HepG2 (cell line): ENCODE measurements around the gene CTDSP2. TPM values are rescaled to one million over a fixed set of nuclear protein-coding genes. Genes with fewer than 3 reads are reported as not detected.

Experiments
- BHLHE40 ChIP-seq: IDR thresholded peaks from 2 replicates; pipeline ENCODE4 v1.6.1; 2011; ENCODE audit warnings: low read length, improper control_type of control experiment
- ELF3 ChIP-seq: IDR thresholded peaks from 2 replicates; pipeline ENCODE4 v1.6.1; 2016; ENCODE audit warnings: missing genetic modification reagents, missing compliant biosample characterization
- FOXK2 ChIP-seq: fragments of 450-650 bp; IDR thresholded peaks from 2 replicates; pipeline ENCODE4 v1.6.1; 2016
- GZF1 ChIP-seq: sonication (generic); formaldehyde crosslinking; IDR thresholded peaks from 2 replicates; pipeline ENCODE4 v1.5.1; 2020; ENCODE audit warnings: mild to moderate bottlenecking, missing genetic modification reagents
- MAZ ChIP-seq, 2 experiments: sonication (generic) in 1 of 2; formaldehyde crosslinking in 1 of 2; IDR thresholded peaks; 2 replicates each; pipeline versions ENCODE4 v1.5.0 to v1.6.1; 2012 to 2020; ENCODE audit warnings: low read depth in 2 of 2, mild to moderate bottlenecking in 2 of 2, borderline replicate concordance in 1 of 2, improper control_type of control experiment in 1 of 2, low read length in 1 of 2, missing genetic modification reagents in 1 of 2, moderate library complexity in 1 of 2
- MLLT10 ChIP-seq: sonication (generic); formaldehyde crosslinking; IDR thresholded peaks from 2 replicates; pipeline ENCODE4 v1.4.0; 2020; ENCODE audit warnings: missing genetic modification reagents
- MXI1 ChIP-seq: IDR thresholded peaks from 3 replicates; pipeline ENCODE4 v1.6.1; 2012; ENCODE audit warnings: low read depth, low read length, inconsistent platforms, borderline replicate concordance
- MYC ChIP-seq: sonication (generic); formaldehyde crosslinking; IDR thresholded peaks from 2 replicates; pipeline ENCODE4 v1.9.0; 2021; ENCODE audit warnings: missing genetic modification reagents, borderline replicate concordance
- NBN ChIP-seq: fragments of 450-650 bp; conservative IDR thresholded peaks from 2 replicates; pipeline ENCODE4 v1.6.1; 2017
- RBM39 ChIP-seq: fragments of 200-400 bp; formaldehyde crosslinking; IDR thresholded peaks from one replicate; pipeline ENCODE4 v1.6.1; 2018; ENCODE audit warnings: antibody characterized with exemption, mild to moderate bottlenecking, low read depth, low read length; ENCODE audit not compliant: poor library complexity, severe bottlenecking
- SIN3B ChIP-seq: fragments of 150-350 bp; IDR thresholded peaks from 2 replicates; pipeline ENCODE4 v1.6.1; 2014; ENCODE audit warnings: low read length
- SNAPC2 ChIP-seq: sonication (generic); formaldehyde crosslinking; IDR thresholded peaks from 2 replicates; pipeline ENCODE4 v1.8.1; 2022; ENCODE audit warnings: mild to moderate bottlenecking, missing genetic modification reagents
- SP4 ChIP-seq: sonication (generic); formaldehyde crosslinking; IDR thresholded peaks from 2 replicates; pipeline ENCODE4 v1.8.1; 2023; ENCODE audit warnings: mild to moderate bottlenecking, missing genetic modification reagents
- SRSF9 ChIP-seq: fragments of 200-400 bp; formaldehyde crosslinking; IDR thresholded peaks from 2 replicates; pipeline ENCODE4 v1.6.1; 2018; ENCODE audit warnings: borderline replicate concordance, mild to moderate bottlenecking, low read depth, low read length; ENCODE audit not compliant: insufficient read depth, poor library complexity, severe bottlenecking
- ZBTB7B ChIP-seq: sonication (generic); formaldehyde crosslinking; IDR thresholded peaks from 2 replicates; pipeline ENCODE4 v1.4.0; 2020; ENCODE audit warnings: missing genetic modification reagents
- ZFP90 ChIP-seq: sonication (generic); formaldehyde crosslinking; IDR thresholded peaks from 2 replicates; pipeline ENCODE4 v1.8.0; 2022; ENCODE audit warnings: missing genetic modification reagents, mild to moderate bottlenecking, inconsistent platforms, borderline replicate concordance
- ZNF224 ChIP-seq: sonication (generic); formaldehyde crosslinking; IDR thresholded peaks from 2 replicates; pipeline ENCODE4 v1.5.0; 2020; ENCODE audit warnings: mild to moderate bottlenecking, missing genetic modification reagents
- ZNF543 ChIP-seq: sonication (generic); formaldehyde crosslinking; IDR thresholded peaks from 2 replicates; pipeline ENCODE4 v1.4.0; 2020; ENCODE audit warnings: mild to moderate bottlenecking, missing genetic modification reagents
- ZNF549 ChIP-seq: sonication (generic); formaldehyde crosslinking; IDR thresholded peaks from 2 replicates; pipeline ENCODE4 v1.5.0; 2020; ENCODE audit warnings: missing genetic modification reagents
- ZNF644 ChIP-seq: IDR thresholded peaks from 2 replicates; pipeline ENCODE4 v1.6.1; 2016; ENCODE audit warnings: low read depth
- polyA plus RNA-seq, 8 experiments: library from polyadenylated mRNA; depleted of rRNA in 3 of 8; stranded (reverse) in 7 of 8; unstranded in 1 of 8; fragments of >200 nt; fragmentation: Illumina TruSeq in 4 of 8; extraction: Trizol in 4 of 8; gene quantifications; 2 replicates each; pipeline versions ENCODE4 v1.2.1 to v1.2.3, GENCODE V29; 2011 to 2016; ENCODE audit warnings: low read depth in 4 of 8, missing spikeins in 1 of 8, mixed read lengths in 1 of 8; ENCODE audit not compliant: insufficient read depth in 1 of 8
- total RNA-seq, 5 experiments: library from RNA; depleted of rRNA; stranded (reverse); fragments of >200 nt; fragmentation: Illumina TruSeq; extraction: Trizol; gene quantifications; 2 replicates each; pipeline ENCODE4 v1.2.3, GENCODE V29; 2016; ENCODE audit warnings: low read depth in 1 of 5
- TF ChIP-seq, protein P1 (sequence below): sonication (generic); formaldehyde crosslinking; IDR thresholded peaks from 2 replicates; pipeline ENCODE4 v1.4.0; 2020; ENCODE audit warnings: missing genetic modification reagents, mild to moderate bottlenecking, borderline replicate concordance
- TF ChIP-seq, protein P2 (sequence below): IDR thresholded peaks from 2 replicates; pipeline ENCODE4 v1.6.1; 2018; ENCODE audit warnings: missing genetic modification reagents, mild to moderate bottlenecking, missing compliant biosample characterization
- TF ChIP-seq, protein P3 (sequence below): sonication (generic); formaldehyde crosslinking; IDR thresholded peaks from 2 replicates; pipeline ENCODE4 v1.5.1; 2020; ENCODE audit warnings: missing genetic modification reagents, mild to moderate bottlenecking, borderline replicate concordance

The CTDSP2 gene
- total and polyA plus RNA-seq, 2 of the 13 experiments (the other 11 are each of a cell fraction or from before 2014, with no cell fraction given), result 38.1 to 82.5 TPM

DNA sequence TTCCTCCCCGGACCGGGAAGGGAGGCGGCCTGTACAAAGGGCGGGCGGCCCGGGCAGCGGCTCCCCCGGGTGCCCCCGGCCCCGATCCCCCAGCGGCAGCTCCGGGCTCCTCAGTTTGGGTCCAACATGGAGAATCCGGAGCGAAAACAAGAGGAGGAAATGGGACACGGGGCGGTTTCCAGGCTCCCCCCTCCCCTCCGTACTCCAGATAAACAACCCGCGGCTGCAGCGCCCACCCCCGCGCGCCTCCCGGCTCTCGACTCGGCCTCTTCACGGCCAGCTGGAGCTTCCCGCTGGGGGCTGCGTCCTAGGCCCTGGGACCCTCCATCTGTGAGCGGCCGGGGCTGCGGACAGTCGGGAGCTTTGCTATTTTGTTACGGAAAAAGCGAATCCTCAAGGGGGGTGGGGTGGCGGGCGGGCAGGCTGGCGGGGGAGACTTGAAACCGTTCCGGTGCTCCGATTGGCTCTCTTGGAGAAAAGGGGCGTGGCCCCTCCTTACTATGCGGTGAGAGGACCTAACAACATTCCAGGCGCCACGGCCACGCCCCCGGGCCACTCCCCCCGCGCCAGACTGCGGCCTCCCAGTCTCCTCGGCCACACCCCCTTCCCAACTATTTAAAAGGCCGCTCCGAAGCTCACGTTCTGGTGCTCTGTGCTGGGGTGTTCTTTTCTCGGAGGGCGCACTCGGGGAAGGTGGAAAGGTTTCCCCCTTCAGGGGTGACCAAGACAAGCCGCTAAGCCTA lies at the start of gene CTDSP2 (continued):
- TF ChIP-seq, protein P1, sequence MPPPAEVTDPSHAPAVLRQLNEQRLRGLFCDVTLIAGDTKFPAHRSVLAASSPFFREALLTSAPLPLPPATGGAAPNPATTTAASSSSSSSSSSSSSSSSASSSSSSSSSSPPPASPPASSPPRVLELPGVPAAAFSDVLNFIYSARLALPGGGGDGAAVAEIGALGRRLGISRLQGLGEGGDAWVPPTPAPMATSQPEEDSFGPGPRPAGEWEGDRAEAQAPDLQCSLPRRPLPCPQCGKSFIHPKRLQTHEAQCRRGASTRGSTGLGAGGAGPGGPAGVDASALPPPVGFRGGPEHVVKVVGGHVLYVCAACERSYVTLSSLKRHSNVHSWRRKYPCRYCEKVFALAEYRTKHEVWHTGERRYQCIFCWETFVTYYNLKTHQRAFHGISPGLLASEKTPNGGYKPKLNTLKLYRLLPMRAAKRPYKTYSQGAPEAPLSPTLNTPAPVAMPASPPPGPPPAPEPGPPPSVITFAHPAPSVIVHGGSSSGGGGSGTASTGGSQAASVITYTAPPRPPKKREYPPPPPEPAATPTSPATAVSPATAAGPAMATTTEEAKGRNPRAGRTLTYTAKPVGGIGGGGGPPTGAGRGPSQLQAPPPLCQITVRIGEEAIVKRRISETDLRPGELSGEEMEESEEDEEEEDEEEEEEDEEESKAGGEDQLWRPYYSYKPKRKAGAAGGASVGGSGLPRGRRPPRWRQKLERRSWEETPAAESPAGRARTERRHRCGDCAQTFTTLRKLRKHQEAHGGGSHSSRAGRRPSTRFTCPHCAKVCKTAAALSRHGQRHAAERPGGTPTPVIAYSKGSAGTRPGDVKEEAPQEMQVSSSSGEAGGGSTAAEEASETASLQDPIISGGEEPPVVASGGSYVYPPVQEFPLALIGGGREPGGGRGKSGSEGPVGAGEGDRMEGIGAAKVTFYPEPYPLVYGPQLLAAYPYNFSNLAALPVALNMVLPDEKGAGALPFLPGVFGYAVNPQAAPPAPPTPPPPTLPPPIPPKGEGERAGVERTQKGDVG (CRISPR knock-in tag), result no peak
- no peak for TF ChIP-seq MLLT10 (CRISPR knock-in tag)
- TF ChIP-seq SP4 (CRISPR knock-in tag), result peak; percentile 69; the same call in 1 of the 2 replicates
- peak; percentile 54; the same call in 1 of the 3 replicates for TF ChIP-seq MXI1
- TF ChIP-seq SRSF9, result no peak
- peak; percentile 30; the same call in 1 of the 2 replicates for TF ChIP-seq ZNF543 (CRISPR knock-in tag)
- TF ChIP-seq, protein P2, sequence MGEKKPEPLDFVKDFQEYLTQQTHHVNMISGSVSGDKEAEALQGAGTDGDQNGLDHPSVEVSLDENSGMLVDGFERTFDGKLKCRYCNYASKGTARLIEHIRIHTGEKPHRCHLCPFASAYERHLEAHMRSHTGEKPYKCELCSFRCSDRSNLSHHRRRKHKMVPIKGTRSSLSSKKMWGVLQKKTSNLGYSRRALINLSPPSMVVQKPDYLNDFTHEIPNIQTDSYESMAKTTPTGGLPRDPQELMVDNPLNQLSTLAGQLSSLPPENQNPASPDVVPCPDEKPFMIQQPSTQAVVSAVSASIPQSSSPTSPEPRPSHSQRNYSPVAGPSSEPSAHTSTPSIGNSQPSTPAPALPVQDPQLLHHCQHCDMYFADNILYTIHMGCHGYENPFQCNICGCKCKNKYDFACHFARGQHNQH, result peak; percentile 35; the same call in 1 of the 2 replicates
- peak; percentile 20; the same call in 1 of the 2 replicates for TF ChIP-seq SNAPC2 (CRISPR knock-in tag)
- TF ChIP-seq ZNF549 (CRISPR knock-in tag), result no peak
- 0 out of 2 replicates have a peak, but pooled peaks have one; percentile 20 for TF ChIP-seq BHLHE40
- TF ChIP-seq SIN3B, result no peak
- TF ChIP-seq, protein P3, sequence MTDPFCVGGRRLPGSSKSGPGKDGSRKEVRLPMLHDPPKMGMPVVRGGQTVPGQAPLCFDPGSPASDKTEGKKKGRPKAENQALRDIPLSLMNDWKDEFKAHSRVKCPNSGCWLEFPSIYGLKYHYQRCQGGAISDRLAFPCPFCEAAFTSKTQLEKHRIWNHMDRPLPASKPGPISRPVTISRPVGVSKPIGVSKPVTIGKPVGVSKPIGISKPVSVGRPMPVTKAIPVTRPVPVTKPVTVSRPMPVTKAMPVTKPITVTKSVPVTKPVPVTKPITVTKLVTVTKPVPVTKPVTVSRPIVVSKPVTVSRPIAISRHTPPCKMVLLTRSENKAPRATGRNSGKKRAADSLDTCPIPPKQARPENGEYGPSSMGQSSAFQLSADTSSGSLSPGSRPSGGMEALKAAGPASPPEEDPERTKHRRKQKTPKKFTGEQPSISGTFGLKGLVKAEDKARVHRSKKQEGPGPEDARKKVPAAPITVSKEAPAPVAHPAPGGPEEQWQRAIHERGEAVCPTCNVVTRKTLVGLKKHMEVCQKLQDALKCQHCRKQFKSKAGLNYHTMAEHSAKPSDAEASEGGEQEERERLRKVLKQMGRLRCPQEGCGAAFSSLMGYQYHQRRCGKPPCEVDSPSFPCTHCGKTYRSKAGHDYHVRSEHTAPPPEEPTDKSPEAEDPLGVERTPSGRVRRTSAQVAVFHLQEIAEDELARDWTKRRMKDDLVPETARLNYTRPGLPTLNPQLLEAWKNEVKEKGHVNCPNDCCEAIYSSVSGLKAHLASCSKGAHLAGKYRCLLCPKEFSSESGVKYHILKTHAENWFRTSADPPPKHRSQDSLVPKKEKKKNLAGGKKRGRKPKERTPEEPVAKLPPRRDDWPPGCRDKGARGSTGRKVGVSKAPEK (CRISPR knock-in tag), result no peak
- TF ChIP-seq MYC (CRISPR knock-in tag), result no peak
- TF ChIP-seq ZBTB7B (CRISPR knock-in tag), result no peak
- no peak for TF ChIP-seq ZNF644 (CRISPR knock-in tag)
- TF ChIP-seq GZF1 (CRISPR knock-in tag), result 0 out of 2 replicates have a peak, but pooled peaks have one; percentile 32
- peak; percentile 80 for TF ChIP-seq RBM39
- no peak for TF ChIP-seq NBN
- TF ChIP-seq ZFP90 (CRISPR knock-in tag), result no peak; the same call in 1 of the 2 replicates
- TF ChIP-seq ZNF224 (CRISPR knock-in tag), result no peak
- TF ChIP-seq ELF3 (CRISPR knock-in tag), result peak; percentile 78
- peak; percentile 78 for TF ChIP-seq MAZ (IDR thresholded peaks at IDR 0.05; ENCODE audit: borderline replicate concordance, low read depth, low read length)
- TF ChIP-seq MAZ (CRISPR knock-in tag; IDR thresholded peaks at IDR 0.05; ENCODE audit: low read depth), result no peak
- peak; percentile 82; the same call in 1 of the 2 replicates for TF ChIP-seq FOXK2
